Measurements from ENCODE around the gene RPTOR.

The RPTOR gene

DNA sequence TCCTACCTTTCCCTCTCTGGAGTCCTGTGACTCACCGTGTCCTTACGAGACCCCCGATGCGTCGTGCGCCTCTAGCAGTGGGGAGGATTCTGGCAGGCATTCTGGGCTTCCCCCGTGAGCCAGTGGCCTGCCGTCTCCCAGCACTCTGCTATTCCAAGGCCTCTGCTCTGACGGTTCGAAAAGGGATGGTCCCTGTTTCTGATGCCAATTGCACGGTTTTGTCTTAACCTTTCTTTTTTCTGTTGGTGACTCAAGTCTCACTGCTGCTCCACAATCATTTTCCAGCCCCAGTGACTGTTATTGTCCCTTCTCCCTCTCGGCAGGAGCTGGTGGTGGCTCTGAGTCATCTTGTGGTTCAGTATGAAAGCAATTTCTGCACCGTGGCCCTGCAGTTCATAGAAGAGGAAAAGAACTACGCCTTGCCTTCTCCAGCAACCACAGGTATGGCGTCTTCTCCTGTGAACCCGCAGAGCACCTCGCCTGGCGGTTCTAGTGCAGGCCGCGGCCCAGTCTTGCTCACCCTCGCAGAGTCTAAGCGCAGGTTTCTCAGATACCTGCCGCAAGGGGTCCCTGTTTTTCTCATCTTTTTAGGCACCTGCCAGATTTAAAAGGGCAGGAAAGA is 346.9 kb downstream of the RPTOR start:
- DNase-seq (ENCODE audit: insufficient read length, low spot score) (no peak), FAIRE-seq (peak; percentile 38)
- TF ChIP-seq POU2F2 (IDR thresholded peaks at IDR 0.05; ENCODE audit: low read depth, low read length) = no peak
- no peak for TF ChIP-seq TAF1 (IDR thresholded peaks at IDR 0.05; ENCODE audit: low read depth, low read length)
- TF ChIP-seq POLR2A (IDR thresholded peaks at IDR 0.05; ENCODE audit: low read depth, low read length) = no peak
- no peak for TF ChIP-seq SPI1 (IDR thresholded peaks at IDR 0.05; ENCODE audit: low read depth, low read length)
- no peak for TF ChIP-seq POLR2AphosphoS5 (IDR thresholded peaks at IDR 0.05; ENCODE audit: low read depth, low read length)

DNA sequence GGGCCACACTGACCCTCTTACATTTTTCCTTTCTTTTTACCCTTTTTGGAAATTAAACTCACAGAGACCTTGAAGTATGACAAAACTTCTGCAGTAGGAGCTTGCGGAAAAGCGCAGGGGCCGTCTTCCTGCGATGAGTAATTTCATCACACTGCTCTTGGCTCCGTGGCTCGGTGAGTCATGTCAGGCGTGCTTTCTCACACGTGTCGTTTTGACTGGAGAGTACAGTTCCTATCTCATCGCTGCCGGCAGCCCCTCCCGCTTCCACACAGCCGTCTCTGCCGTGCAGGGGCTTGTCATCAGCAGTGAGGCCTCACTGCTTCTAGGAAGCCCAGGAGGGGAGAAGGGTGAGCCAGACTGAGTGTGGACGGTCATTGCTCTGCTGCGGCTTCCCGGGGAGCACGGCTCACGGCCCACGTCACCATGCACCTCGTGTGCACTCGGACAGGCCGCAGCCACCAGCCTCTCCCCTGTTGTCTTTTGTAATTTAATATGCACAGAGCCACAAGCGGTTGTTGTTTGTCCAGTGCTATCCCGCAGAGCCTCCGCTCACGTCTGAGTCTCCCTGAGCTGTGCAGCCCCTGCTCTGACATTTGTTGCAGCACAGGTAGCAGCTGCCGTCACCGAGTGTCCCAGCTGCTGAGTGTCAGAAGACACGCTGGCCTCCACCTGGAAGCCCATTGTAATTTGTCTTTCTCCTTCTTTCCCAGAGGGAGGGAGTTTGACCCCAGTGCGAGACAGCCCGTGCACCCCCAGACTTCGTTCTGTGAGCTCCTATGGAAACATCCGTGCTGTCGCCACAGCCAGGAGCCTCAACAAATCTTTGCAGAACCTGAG is 347.6 kb downstream of the RPTOR start:
- peak; percentile 58 for FAIRE-seq
- TF ChIP-seq PAX5 (IDR thresholded peaks at IDR 0.05; ENCODE audit: insufficient read depth, low read length, severe bottlenecking) = peak; percentile 5
- no peak for TF ChIP-seq SPI1 (IDR thresholded peaks at IDR 0.05; ENCODE audit: low read depth, low read length)
- no peak for DNase-seq (ENCODE audit: insufficient read length, low spot score)

DNA sequence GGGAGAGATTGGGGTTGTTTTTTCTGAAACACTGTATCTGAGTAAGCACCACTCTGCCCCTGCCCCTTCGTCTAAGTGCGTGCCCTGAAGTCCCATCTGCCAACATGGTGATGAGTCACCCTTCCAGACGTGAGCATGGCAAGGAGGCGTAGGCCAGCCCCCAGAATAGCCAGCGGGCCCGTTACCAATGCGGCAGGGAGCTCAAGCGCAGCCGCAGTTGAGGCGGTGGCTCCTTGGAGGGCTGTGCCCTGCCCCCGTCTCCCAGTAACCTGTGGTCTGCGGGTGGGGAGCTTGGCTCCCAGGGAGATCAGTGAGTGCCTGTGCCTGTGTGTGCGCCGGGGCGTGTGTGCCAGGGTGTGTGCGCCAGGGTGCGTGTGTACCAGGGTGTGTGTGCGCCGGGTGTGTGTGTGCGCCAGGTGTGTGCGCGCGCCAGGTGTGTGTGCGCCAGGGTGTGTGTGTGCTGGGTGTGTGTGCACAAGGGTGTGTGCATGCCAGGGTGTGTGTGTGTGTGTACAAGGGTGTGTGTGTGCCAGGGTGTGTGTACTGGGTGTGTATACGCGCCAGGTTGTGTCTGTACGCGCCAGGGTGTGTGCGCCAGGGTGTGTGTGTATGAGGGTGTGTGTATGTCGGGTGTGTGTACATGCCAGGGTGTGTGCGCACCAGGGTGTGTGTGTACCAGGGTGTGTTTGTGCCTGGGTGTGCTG is 348.4 kb downstream of the RPTOR start:
- TF ChIP-seq PAX5 (IDR thresholded peaks at IDR 0.05; ENCODE audit: insufficient read depth, low read length, severe bottlenecking) (no peak), SPI1 (IDR thresholded peaks at IDR 0.05; ENCODE audit: low read depth, low read length) (no peak), POLR2AphosphoS5 (IDR thresholded peaks at IDR 0.05; ENCODE audit: low read depth, low read length) (no peak), POLR2A (IDR thresholded peaks at IDR 0.05; ENCODE audit: low read depth, low read length) (no peak), TAF1 (IDR thresholded peaks at IDR 0.05; ENCODE audit: low read depth, low read length) (no peak), POU2F2 (IDR thresholded peaks at IDR 0.05; ENCODE audit: low read depth, low read length) (no peak)
- FAIRE-seq = peak; percentile 63
- DNase-seq (ENCODE audit: insufficient read length, low spot score) = no peak

GRCh38 chr17:80893604-80894438 is 349.2 kb downstream of the RPTOR start:
- TF ChIP-seq TAF1 (IDR thresholded peaks at IDR 0.05; ENCODE audit: low read depth, low read length) (no peak), POU2F2 (IDR thresholded peaks at IDR 0.05; ENCODE audit: low read depth, low read length) (no peak), PAX5 (IDR thresholded peaks at IDR 0.05; ENCODE audit: insufficient read depth, low read length, severe bottlenecking) (no peak), POLR2A (IDR thresholded peaks at IDR 0.05; ENCODE audit: low read depth, low read length) (no peak), POLR2AphosphoS5 (IDR thresholded peaks at IDR 0.05; ENCODE audit: low read depth, low read length) (no peak), SPI1 (IDR thresholded peaks at IDR 0.05; ENCODE audit: low read depth, low read length) (no peak)
- DNase-seq (ENCODE audit: insufficient read length, low spot score) = no peak
- FAIRE-seq = no peak

DNA sequence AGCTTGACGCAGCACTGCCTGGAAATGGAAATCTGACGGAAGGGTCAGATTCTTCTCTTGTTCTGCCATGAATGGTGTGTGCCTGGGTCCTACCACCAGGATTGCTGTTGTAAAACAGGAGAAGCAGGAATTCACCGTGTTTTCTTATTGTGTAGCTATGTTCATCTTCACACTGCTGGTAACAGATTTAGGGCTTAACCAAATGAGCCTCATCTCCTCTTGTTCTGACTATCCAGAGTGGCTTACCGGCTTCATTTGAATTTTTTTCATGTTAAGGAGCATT is 349.7 kb downstream of the RPTOR start:
- DNase-seq (ENCODE audit: insufficient read length, low spot score) (no peak), FAIRE-seq (no peak)
- TF ChIP-seq TAF1 (IDR thresholded peaks at IDR 0.05; ENCODE audit: low read depth, low read length) (no peak), SPI1 (IDR thresholded peaks at IDR 0.05; ENCODE audit: low read depth, low read length) (no peak), POLR2A (IDR thresholded peaks at IDR 0.05; ENCODE audit: low read depth, low read length) (no peak), PAX5 (IDR thresholded peaks at IDR 0.05; ENCODE audit: insufficient read depth, low read length, severe bottlenecking) (no peak), POU2F2 (IDR thresholded peaks at IDR 0.05; ENCODE audit: low read depth, low read length) (no peak), POLR2AphosphoS5 (IDR thresholded peaks at IDR 0.05; ENCODE audit: low read depth, low read length) (no peak)

DNA sequence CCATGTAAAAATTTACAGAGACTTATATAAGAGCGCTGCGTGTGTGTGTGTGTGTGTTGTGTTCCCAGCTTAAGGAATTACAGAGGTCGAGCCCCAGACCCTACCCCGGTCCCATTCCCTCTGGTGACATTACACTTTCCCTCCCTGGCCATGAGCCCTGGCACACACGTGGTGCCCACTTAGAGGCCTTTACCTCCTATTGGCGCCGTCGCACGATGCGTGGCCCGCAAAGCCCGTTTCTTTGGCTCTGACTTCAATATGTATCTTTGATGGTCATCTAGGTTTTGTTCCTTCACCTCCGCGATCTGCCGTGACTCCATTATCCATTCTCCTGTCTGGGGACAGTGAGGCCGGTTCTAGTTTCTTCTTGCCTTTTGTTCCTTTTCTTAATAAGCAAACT is 350.1 kb downstream of the RPTOR start:
- FAIRE-seq = no peak
- no peak for DNase-seq (ENCODE audit: insufficient read length, low spot score)
- no peak for TF ChIP-seq PAX5 (IDR thresholded peaks at IDR 0.05; ENCODE audit: insufficient read depth, low read length, severe bottlenecking)
- TF ChIP-seq POLR2AphosphoS5 (IDR thresholded peaks at IDR 0.05; ENCODE audit: low read depth, low read length) = no peak
- TF ChIP-seq SPI1 (IDR thresholded peaks at IDR 0.05; ENCODE audit: low read depth, low read length) = no peak
- TF ChIP-seq POLR2A (IDR thresholded peaks at IDR 0.05; ENCODE audit: low read depth, low read length) = no peak
- TF ChIP-seq POU2F2 (IDR thresholded peaks at IDR 0.05; ENCODE audit: low read depth, low read length) = no peak
- TF ChIP-seq TAF1 (IDR thresholded peaks at IDR 0.05; ENCODE audit: low read depth, low read length) = no peak

- TF ChIP-seq POU2F2 (IDR thresholded peaks at IDR 0.05; ENCODE audit: low read depth, low read length) = no peak
- no peak for TF ChIP-seq PAX5 (IDR thresholded peaks at IDR 0.05; ENCODE audit: insufficient read depth, low read length, severe bottlenecking)
- no peak for TF ChIP-seq POLR2A (IDR thresholded peaks at IDR 0.05; ENCODE audit: low read depth, low read length)
- TF ChIP-seq SPI1 (IDR thresholded peaks at IDR 0.05; ENCODE audit: low read depth, low read length) = no peak
- TF ChIP-seq TAF1 (IDR thresholded peaks at IDR 0.05; ENCODE audit: low read depth, low read length) = no peak
- TF ChIP-seq POLR2AphosphoS5 (IDR thresholded peaks at IDR 0.05; ENCODE audit: low read depth, low read length) = no peak
- FAIRE-seq (no peak), DNase-seq (ENCODE audit: insufficient read length, low spot score) (no peak)
Observed at GRCh38 chr17:80895366-80895765, 350.7 kb downstream of the RPTOR start.

DNA sequence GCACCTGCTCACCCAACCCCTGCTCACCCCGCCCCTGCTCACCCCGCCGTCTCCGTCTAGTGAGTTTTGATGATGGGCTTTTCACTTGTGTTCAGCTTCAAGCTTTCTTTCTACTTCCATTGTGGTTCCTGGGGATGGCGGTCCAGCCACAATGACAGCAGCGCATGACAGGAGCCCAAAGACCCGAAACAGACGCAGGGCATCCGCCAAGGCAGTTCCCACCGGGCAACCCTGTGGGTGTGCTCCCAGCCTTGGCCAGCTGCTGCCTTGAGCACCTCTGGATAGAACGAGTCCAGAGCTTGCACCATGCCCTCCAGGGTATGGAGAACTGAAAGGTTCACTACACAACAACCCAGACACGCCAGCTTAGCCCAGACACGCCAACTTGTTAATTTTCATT is 354.1 kb downstream of the RPTOR start:
- DNase-seq (ENCODE audit: insufficient read length, low spot score) = no peak
- TF ChIP-seq POU2F2 (IDR thresholded peaks at IDR 0.05; ENCODE audit: low read depth, low read length) (no peak), POLR2AphosphoS5 (IDR thresholded peaks at IDR 0.05; ENCODE audit: low read depth, low read length) (no peak), TAF1 (IDR thresholded peaks at IDR 0.05; ENCODE audit: low read depth, low read length) (no peak), SPI1 (IDR thresholded peaks at IDR 0.05; ENCODE audit: low read depth, low read length) (no peak), POLR2A (IDR thresholded peaks at IDR 0.05; ENCODE audit: low read depth, low read length) (no peak), PAX5 (IDR thresholded peaks at IDR 0.05; ENCODE audit: insufficient read depth, low read length, severe bottlenecking) (no peak)
- no peak for FAIRE-seq

All from GM12891 (cell line).